Colonic mucosa (tissue), 4 donors: Measurements from ENCODE around the gene COL21A1. TPM values are rescaled to one million over a fixed set of nuclear protein-coding genes. Genes with fewer than 3 reads are reported as not detected.

Experiments used
- DNase-seq: peaks from one replicate; pipeline ENCODE4 v3.0.0-alpha.2; 2020
- H3K27ac ChIP-seq: fragments of 200-600 bp; one replicate; pipeline ENCODE4 v1.8.0; 2021
- H3K27me3 ChIP-seq: fragments of 200-600 bp; one replicate; pipeline ENCODE4 v1.8.0; 2021
- H3K36me3 ChIP-seq: fragments of 200-600 bp; one replicate; pipeline ENCODE4 v1.8.0; 2021
- H3K4me1 ChIP-seq: fragments of 200-600 bp; one replicate; pipeline ENCODE4 v1.8.0; 2021; ENCODE audit warnings: mild to moderate bottlenecking
- H3K4me3 ChIP-seq: fragments of 200-600 bp; one replicate; pipeline ENCODE4 v1.8.0; 2021
- H3K9ac ChIP-seq, 2 donors: one replicate each; pipeline ENCODE4 v1.7.0; 2013; ENCODE audit warnings: control low read depth in 2 of 2, low read depth in 2 of 2, low read length in 2 of 2
- H3K9me3 ChIP-seq: fragments of 200-600 bp; one replicate; pipeline ENCODE4 v1.8.0; 2021
- intact Hi-C: fragments of 100-400 bp; cut with DNase I; formaldehyde crosslinking; loops from one replicate; pipeline ENCODE4 v1.14.1; 2022
- total RNA-seq, 2 donors: library from RNA; stranded (reverse); fragmentation: NEBNext Ultra II Directional in 1 of 2; extraction: Animal tissue kit (Norgen Biotek cat#: 25700) in 1 of 2; gene quantifications; one replicate each; pipeline ENCODE4 v1.2.1, GENCODE V29; 2021
- TF ChIP-seq, protein P1 (sequence below): fragments of 200-600 bp; IDR thresholded peaks from one replicate; pipeline ENCODE4 v1.8.0; 2022; ENCODE audit warnings: antibody characterized with exemption, mild to moderate bottlenecking
- donor health status: healthy.
- donor health status: DM: no; HTN: no; CAD: no.
- donor health status: DM: no; HTN: no; CAD: no.

COL21A1 gene
- total RNA-seq, 2 donors from 2014 or later = 0.79 to 1.9 TPM

DNA sequence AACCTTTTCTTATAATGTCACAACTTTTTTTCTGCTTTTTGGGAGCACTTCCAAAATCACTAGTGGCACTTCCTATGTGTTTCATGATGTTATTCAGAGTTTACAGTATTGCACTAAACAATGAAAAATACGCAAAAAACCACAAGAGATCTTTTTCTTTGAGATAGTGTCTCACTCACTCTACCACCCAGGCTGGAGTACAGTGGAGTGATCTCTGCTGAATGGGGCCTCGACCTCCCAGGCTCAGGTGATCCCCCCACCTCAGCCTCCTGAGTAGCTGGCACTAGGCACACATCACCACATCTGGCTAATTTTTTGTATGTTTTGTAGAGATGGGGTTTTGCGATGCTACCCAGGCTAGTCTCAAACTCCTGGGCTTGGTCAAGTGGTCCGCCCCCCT is 158.7 kb downstream of the COL21A1 start:
- Histone ChIP-seq H3K36me3 (no peaks in the 10 kb centered on the region), H3K4me3 (no peak overlapping the region), H3K27me3 (no peaks in the 10 kb centered on the region), H3K27ac (no peak overlapping the region), H3K9ac (no peak overlapping the region), H3K4me1 (no peaks in the 10 kb centered on the region), H3K9me3 (no peaks in the 10 kb centered on the region)
- TF ChIP-seq, protein P1, sequence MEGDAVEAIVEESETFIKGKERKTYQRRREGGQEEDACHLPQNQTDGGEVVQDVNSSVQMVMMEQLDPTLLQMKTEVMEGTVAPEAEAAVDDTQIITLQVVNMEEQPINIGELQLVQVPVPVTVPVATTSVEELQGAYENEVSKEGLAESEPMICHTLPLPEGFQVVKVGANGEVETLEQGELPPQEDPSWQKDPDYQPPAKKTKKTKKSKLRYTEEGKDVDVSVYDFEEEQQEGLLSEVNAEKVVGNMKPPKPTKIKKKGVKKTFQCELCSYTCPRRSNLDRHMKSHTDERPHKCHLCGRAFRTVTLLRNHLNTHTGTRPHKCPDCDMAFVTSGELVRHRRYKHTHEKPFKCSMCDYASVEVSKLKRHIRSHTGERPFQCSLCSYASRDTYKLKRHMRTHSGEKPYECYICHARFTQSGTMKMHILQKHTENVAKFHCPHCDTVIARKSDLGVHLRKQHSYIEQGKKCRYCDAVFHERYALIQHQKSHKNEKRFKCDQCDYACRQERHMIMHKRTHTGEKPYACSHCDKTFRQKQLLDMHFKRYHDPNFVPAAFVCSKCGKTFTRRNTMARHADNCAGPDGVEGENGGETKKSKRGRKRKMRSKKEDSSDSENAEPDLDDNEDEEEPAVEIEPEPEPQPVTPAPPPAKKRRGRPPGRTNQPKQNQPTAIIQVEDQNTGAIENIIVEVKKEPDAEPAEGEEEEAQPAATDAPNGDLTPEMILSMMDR = no peak
- intact Hi-C loops = no loop called here
- no peak for DNase-seq

DNA sequence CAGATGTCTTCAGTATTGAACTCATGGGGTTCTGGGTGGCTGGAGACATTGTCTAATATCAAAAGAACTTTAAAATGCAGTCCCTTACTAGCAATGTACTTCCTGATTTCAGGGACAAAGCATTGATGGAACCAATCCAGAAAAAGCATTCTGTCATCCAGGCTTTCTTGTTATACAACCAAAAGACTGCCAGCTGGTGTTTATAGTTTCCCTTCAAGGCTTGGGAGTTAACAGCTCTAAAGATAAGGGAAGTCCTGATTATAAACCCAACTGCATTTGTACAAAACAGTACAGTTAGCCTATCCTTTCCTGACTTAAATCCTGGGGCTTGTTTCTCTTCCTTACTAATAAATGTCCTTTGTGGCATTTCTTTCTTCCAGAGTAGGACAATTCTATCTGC is 160.0 kb downstream of the COL21A1 start:
- Histone ChIP-seq H3K27me3 (no peaks in the 10 kb centered on the region), H3K4me3 (no peak overlapping the region), H3K27ac (no peak overlapping the region), H3K4me1 (no peaks in the 10 kb centered on the region), H3K9ac (no peak overlapping the region), H3K36me3 (no peaks in the 10 kb centered on the region), H3K9me3 (no peaks in the 10 kb centered on the region)
- no peak for DNase-seq
- TF ChIP-seq, protein P1 = no peak
- intact Hi-C loops = no loop called here

DNA sequence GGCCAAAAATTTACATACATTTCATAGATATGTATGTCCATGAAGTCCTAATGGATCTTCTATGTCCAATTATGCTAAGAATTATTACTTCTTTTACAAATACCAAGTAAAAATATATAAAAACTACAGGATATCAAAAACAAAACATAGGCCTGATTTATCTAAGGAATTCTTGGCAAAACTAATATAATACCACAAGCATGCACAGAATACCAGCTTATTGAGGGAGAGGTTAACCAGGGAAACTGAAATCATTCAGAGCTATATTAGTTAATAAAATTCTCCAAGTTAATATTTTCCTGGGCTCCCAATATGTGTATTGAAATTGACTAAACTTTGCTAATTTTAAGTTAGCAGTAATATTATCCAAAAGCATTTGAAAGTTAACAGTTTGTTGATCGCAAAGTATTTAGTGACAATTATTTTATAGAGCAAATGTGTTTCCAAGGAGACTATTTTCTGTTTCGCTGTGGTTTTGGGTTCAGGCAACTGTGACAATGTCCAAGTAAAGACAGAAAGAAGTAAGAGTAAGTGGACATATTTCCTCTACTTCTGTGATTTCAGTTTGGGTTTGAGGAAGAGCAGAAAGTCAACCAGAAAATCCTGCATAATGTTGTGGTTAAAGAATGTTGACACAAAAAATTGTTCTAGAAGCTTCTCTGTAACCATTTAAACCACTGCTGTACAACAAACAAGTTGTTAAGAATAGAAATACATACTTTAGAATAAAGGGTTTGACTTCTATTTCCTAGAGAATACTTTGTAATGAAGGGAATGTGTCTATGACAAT is 167.4 kb downstream of the COL21A1 start:
- no peak overlapping the region for H3K4me3 ChIP-seq
- no peak for DNase-seq
- H3K36me3 ChIP-seq = no peaks in the 10 kb centered on the region
- no peaks in the 10 kb centered on the region for H3K4me1 ChIP-seq
- no peaks in the 10 kb centered on the region for H3K9me3 ChIP-seq
- H3K27me3 ChIP-seq = no peaks in the 10 kb centered on the region
- intact Hi-C loops = no loop called here
- H3K9ac ChIP-seq = no peak overlapping the region
- H3K27ac ChIP-seq = no peak overlapping the region
- TF ChIP-seq, protein P1 = no peak

- DNase-seq = no peak
- Histone ChIP-seq H3K27ac (no peak overlapping the region), H3K4me3 (no peak overlapping the region), H3K27me3 (no peaks in the 10 kb centered on the region), H3K9ac (no peak overlapping the region), H3K9me3 (no peaks in the 10 kb centered on the region), H3K4me1 (no peaks in the 10 kb centered on the region), H3K36me3 (no peaks in the 10 kb centered on the region)
- TF ChIP-seq, protein P1 = no peak
- intact Hi-C loops = no loop called here
These were observed 171.3 kb downstream of the COL21A1 start for GRCh38 chr6:56076033-56076432.

DNA sequence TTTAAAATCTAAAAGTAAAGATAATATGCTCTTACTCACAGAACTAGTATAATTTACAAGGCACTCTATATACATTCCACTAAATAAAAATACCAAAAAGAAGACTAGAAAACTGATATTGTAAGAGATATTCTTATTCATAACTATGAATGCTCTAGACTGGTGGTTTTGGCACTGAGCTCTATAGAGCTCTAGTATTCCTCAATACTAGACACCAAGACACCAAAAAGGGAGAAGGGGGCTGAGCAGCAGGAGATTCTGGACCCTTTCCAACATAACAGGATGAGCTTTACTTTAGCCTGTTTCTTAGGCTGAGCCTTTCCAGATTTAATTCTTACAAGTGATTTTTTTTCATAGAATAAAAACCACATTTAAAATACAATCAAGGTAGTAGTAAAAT is 173.6 kb downstream of the COL21A1 start:
- H3K27me3 ChIP-seq = no peaks in the 10 kb centered on the region
- intact Hi-C loops = no loop called here

More for the DNA sequence above, 173.6 kb downstream of the COL21A1 start:
- no peaks in the 10 kb centered on the region for H3K36me3 ChIP-seq
- no peak overlapping the region for H3K4me3 ChIP-seq
- H3K27ac ChIP-seq = no peak overlapping the region
- H3K9me3 ChIP-seq = no peaks in the 10 kb centered on the region
- no peaks in the 10 kb centered on the region for H3K4me1 ChIP-seq
- DNase-seq = no peak
- TF ChIP-seq, protein P1 = no peak
- H3K9ac ChIP-seq = no peak overlapping the region
